DMS53 (cell line): Measurements from ENCODE around the gene TMEM14B.
A peak's percentile ranks its signal among the peaks of the same experiment; 100 is the strongest.
"Not testable (repeated sequence)": the region's sequence is repeated elsewhere in the genome, so short reads cannot be mapped to it uniquely, and the experiment has no call there.

ENCODE experiments used
- DNase-seq: peaks from one replicate; lab custom pipeline; 2025; lab: John Stamatoyannopoulos, UW

The TMEM14B gene

GRCh38 chr6:10747251-10747972 is at the start of gene TMEM14B:
TMEM14B (plus strand) TSS chr6:10747805; CDS start chr6:10749246, 1,441 bp downstream.
- peak; percentile 99 for DNase-seq

- DNase-seq = no peak
These were observed 33.6 kb upstream of the TMEM14B start for GRCh38 chr6:10713962-10714361.

GRCh38 chr6:10719296-10719963 is 28.2 kb upstream of the TMEM14B start:
- peak; percentile 72 for DNase-seq

- DNase-seq = no peak
These were observed 27.7 kb upstream of the TMEM14B start for GRCh38 chr6:10719964-10720264.

- DNase-seq = peak; percentile 75
These were observed 27.2 kb upstream of the TMEM14B start for GRCh38 chr6:10720265-10720959.

- peak; percentile 77 for DNase-seq
These were observed 26.4 kb upstream of the TMEM14B start for GRCh38 chr6:10720960-10721849.

GRCh38 chr6:10721850-10722569 is 25.6 kb upstream of the TMEM14B start:
- no peak for DNase-seq

GRCh38 chr6:10722570-10722819 is 25.1 kb upstream of the TMEM14B start:
- no peak for DNase-seq

- peak; percentile 98 for DNase-seq
These were observed 24.6 kb upstream of the TMEM14B start, which contains the start of gene TMEM14C for GRCh38 chr6:10722820-10723566. TMEM14C (plus strand) TSS chr6:10723070; CDS start chr6:10724614, 1,544 bp downstream.

- no peak for DNase-seq
These were observed 24.1 kb upstream of the TMEM14B start for GRCh38 chr6:10723567-10723881.

- DNase-seq = no peak
These were observed 22.6 kb upstream of the TMEM14B start for GRCh38 chr6:10725044-10725443.

GRCh38 chr6:10725716-10726115 is 21.9 kb upstream of the TMEM14B start:
- no peak for DNase-seq

GRCh38 chr6:10730254-10730653 is 17.4 kb upstream of the TMEM14B start:
- DNase-seq = no peak

- no peak for DNase-seq
These were observed 14.4 kb upstream of the TMEM14B start for GRCh38 chr6:10733151-10733715.

- DNase-seq = no peak
These were observed 13.7 kb upstream of the TMEM14B start for GRCh38 chr6:10733863-10734262.

GRCh38 chr6:10736731-10737130 is 10.9 kb upstream of the TMEM14B start:
- no peak for DNase-seq

GRCh38 chr6:10740061-10740460 is 7.5 kb upstream of the TMEM14B start:
- DNase-seq = no peak

- DNase-seq = not testable (repeated sequence)
These were observed 6.0 kb upstream of the TMEM14B start for GRCh38 chr6:10741643-10742042.

- no peak for DNase-seq
These were observed 5.4 kb upstream of the TMEM14B start for GRCh38 chr6:10742251-10742650.

- no peak for DNase-seq
These were observed 4.1 kb upstream of the TMEM14B start for GRCh38 chr6:10743515-10743914.

GRCh38 chr6:10745116-10745515 is 2.5 kb upstream of the TMEM14B start:
- no peak for DNase-seq
